GM10847 (cell line): ENCODE results near the gene KHDC1.

Experiments used
- POLR2A ChIP-seq: IDR thresholded peaks from 2 replicates; pipeline ENCODE4 v1.6.1; 2011; ENCODE audit not compliant: insufficient read length; ENCODE audit errors: extremely low read depth

Gene KHDC1

DNA sequence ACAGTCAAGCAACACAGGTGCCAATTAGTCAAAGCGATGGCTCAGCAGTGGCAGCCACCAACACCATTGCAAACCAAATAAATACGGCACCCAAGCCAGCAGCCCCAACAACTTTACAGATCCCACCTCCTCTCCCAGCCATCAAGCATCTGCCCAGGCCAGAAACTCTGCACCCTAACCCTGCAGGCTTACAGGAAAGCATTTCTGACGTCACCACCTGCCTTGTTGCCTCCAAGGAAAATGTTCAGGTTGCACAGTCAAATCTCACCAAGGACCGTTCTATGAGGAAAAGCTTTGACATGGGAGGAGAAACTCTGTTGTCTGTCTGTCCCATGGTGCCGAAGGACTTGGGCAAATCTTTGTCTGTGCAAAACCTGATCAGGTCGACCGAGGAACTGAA, 68.3 kb downstream of the KHDC1 start:
- no peak for TF ChIP-seq POLR2A
